ENCODE measurements around the gene HDAC4. TPM values are rescaled to one million over a fixed set of nuclear protein-coding genes. Genes with fewer than 3 reads are reported as not detected.

HDAC4 gene
- total RNA-seq, 2 experiments from 2014 or later = 22.6 to 24.5 TPM

GRCh38 chr2:239112127-239112774 is 288.6 kb downstream of the HDAC4 start:
- intact Hi-C loops (cut with micrococcal nuclease) = no loop called here
- CTCF ChIA-PET = no interaction called here
- no peak for TF ChIP-seq CTCF (IDR thresholded peaks at IDR 0.05)
- POLR2A ChIA-PET = no interaction called here
- no peak overlapping the region for H3K27ac Mint-ChIP-seq
- H3K27me3 Mint-ChIP-seq = no peaks in the 10 kb centered on the region
- H3K9me3 Mint-ChIP-seq = no peaks in the 10 kb centered on the region
- no peak for DNase-seq
- no peaks in the 10 kb centered on the region for H3K4me1 Mint-ChIP-seq (ENCODE audit: low read depth)
- H3K4me3 Mint-ChIP-seq = no peak overlapping the region
- no peak for ATAC-seq
- H3K36me3 Mint-ChIP-seq (ENCODE audit: low read depth) = peaks cover 2% of the 10 kb centered on the region

GRCh38 chr2:239111401-239112100 is 289.3 kb downstream of the HDAC4 start:
- no peak for DNase-seq
- Mint-ChIP-seq H3K27me3 (no peaks in the 10 kb centered on the region), H3K9me3 (no peaks in the 10 kb centered on the region), H3K36me3 (ENCODE audit: low read depth) (peaks cover 2% of the 10 kb centered on the region), H3K4me1 (ENCODE audit: low read depth) (no peaks in the 10 kb centered on the region), H3K4me3 (no peak overlapping the region), H3K27ac (no peak overlapping the region)
- ChIA-PET POLR2A (no interaction called here), CTCF (no interaction called here)
- no peak for ATAC-seq
- TF ChIP-seq CTCF (IDR thresholded peaks at IDR 0.05) = no peak
- intact Hi-C loops (cut with micrococcal nuclease) = no loop called here

GRCh38 chr2:239110595-239111048 is 290.2 kb downstream of the HDAC4 start:
- peaks cover 2% of the 10 kb centered on the region for H3K36me3 Mint-ChIP-seq (ENCODE audit: low read depth)
- no peaks in the 10 kb centered on the region for H3K27me3 Mint-ChIP-seq
- ChIA-PET CTCF (no interaction called here), POLR2A (no interaction called here)
- no peak for TF ChIP-seq CTCF (IDR thresholded peaks at IDR 0.05)
- intact Hi-C loops (cut with micrococcal nuclease) = no loop called here
- DNase-seq = no peak
- H3K4me1 Mint-ChIP-seq (ENCODE audit: low read depth) = no peaks in the 10 kb centered on the region
- H3K27ac Mint-ChIP-seq = no peak overlapping the region
- no peak overlapping the region for H3K4me3 Mint-ChIP-seq
- ATAC-seq = no peak
- H3K9me3 Mint-ChIP-seq = no peaks in the 10 kb centered on the region

- intact Hi-C loops (cut with micrococcal nuclease) = no loop called here
- POLR2A ChIA-PET = no interaction called here
- TF ChIP-seq CTCF (IDR thresholded peaks at IDR 0.05) = no peak
- Mint-ChIP-seq H3K9me3 (no peaks in the 10 kb centered on the region), H3K27ac (no peak overlapping the region), H3K36me3 (ENCODE audit: low read depth) (peaks cover 2% of the 10 kb centered on the region), H3K27me3 (no peaks in the 10 kb centered on the region), H3K4me3 (no peak overlapping the region), H3K4me1 (ENCODE audit: low read depth) (no peaks in the 10 kb centered on the region)
- CTCF ChIA-PET = interaction anchor here (1.6 kb wide), 1 partner anchor 20 kb away, joined by 3 read pairs; no protein-coding TSS in a partner anchor
- no peak for ATAC-seq
- DNase-seq = no peak
Observed at GRCh38 chr2:239109928-239110545, 290.8 kb downstream of the HDAC4 start.

Data from activated CD8-positive, alpha-beta T cell treated with anti-CD3 and anti-CD28 coated beads for 36 hours (primary cell).